Choroid plexus epithelial cell (primary cell): ENCODE data around the gene SLC46A1.

Experiments used
- DNase-seq: peaks from one replicate; pipeline ENCODE4 v3.0.0-alpha.2; 2010; ENCODE audit warnings: low read depth
- H3K4me3 ChIP-seq: 2 replicates; pipeline ENCODE4 v1.5.1; 2011; ENCODE audit warnings: low read depth, mild to moderate bottlenecking, control low read depth, low read length, moderate library complexity
- CTCF ChIP-seq: conservative IDR thresholded peaks from 2 replicates; pipeline ENCODE4 v1.5.1; 2011; ENCODE audit warnings: low read depth, mild to moderate bottlenecking, control low read depth, inconsistent platforms, low read length, moderate library complexity

Gene SLC46A1

GRCh38 chr17:28396635-28397239, 9.3 kb downstream of the SLC46A1 start:
- H3K4me3 ChIP-seq = no peak overlapping the region
- TF ChIP-seq CTCF = no peak
- DNase-seq = no peak

- no peak for TF ChIP-seq CTCF
- no peak for DNase-seq
- H3K4me3 ChIP-seq = no peak overlapping the region
Observed at GRCh38 chr17:28395968-28396367, 10.0 kb downstream of the SLC46A1 start.

GRCh38 chr17:28395426-28395825, 10.6 kb downstream of the SLC46A1 start:
- no peak for DNase-seq
- TF ChIP-seq CTCF = no peak
- no peak overlapping the region for H3K4me3 ChIP-seq

GRCh38 chr17:28394337-28395116, 11.5 kb downstream of the SLC46A1 start:
- no peak for TF ChIP-seq CTCF
- no peak overlapping the region for H3K4me3 ChIP-seq
- DNase-seq = peak; percentile 22

- no peak overlapping the region for H3K4me3 ChIP-seq
- no peak for TF ChIP-seq CTCF
- no peak for DNase-seq
Observed at GRCh38 chr17:28392491-28392890, 13.5 kb downstream of the SLC46A1 start.

- no peak overlapping the region for H3K4me3 ChIP-seq
- no peak for DNase-seq
- TF ChIP-seq CTCF = no peak
Observed at GRCh38 chr17:28391401-28391800, 14.6 kb downstream of the SLC46A1 start.

GRCh38 chr17:28390984-28391383, 15.0 kb downstream of the SLC46A1 start:
- no peak overlapping the region for H3K4me3 ChIP-seq
- DNase-seq = no peak
- no peak for TF ChIP-seq CTCF
